HPDE6-E6E7 (cell line): ENCODE results near the gene RPS27L.
A peak's percentile ranks its signal among the peaks of the same experiment; 100 is the strongest.
"Not testable (repeated sequence)": the region's sequence is repeated elsewhere in the genome, so short reads cannot be mapped to it uniquely, and the experiment has no call there.

Experiments used
- DNase-seq: peaks from one replicate; pipeline ENCODE4 v3.0.0; 2011; ENCODE audit warnings: missing footprints; ENCODE audit errors: extremely low spot score

The RPS27L gene

GRCh38 chr15:63140936-63141335 is 16.3 kb downstream of the RPS27L start:
- DNase-seq: no peak

- no peak for DNase-seq
Measured at GRCh38 chr15:63136742-63137141, 20.5 kb downstream of the RPS27L start.

GRCh38 chr15:63135804-63136203 is 21.5 kb downstream of the RPS27L start:
- DNase-seq: peak; percentile 53

- DNase-seq: no peak
Measured at GRCh38 chr15:63135281-63135680, 22.0 kb downstream of the RPS27L start.

GRCh38 chr15:63134245-63134985 is 22.9 kb downstream of the RPS27L start:
- no peak for DNase-seq

- no peak for DNase-seq
Measured at GRCh38 chr15:63133786-63134185, 23.5 kb downstream of the RPS27L start.

- no peak for DNase-seq
Measured at GRCh38 chr15:63126726-63127125, 30.6 kb downstream of the RPS27L start.

- DNase-seq: no peak
Measured at GRCh38 chr15:63124506-63124905, 32.8 kb downstream of the RPS27L start.

GRCh38 chr15:63122002-63122875 is 35.0 kb downstream of the RPS27L start:
- peak; percentile 90 for DNase-seq

GRCh38 chr15:63121382-63122001 is 35.8 kb downstream of the RPS27L start, which contains the start of gene LACTB:
TSS of gene LACTB (plus strand) at chr15:63121861. CDS start at chr15:63121872, 11 bp downstream.
- peak; percentile 79 for DNase-seq

GRCh38 chr15:63118854-63119253 is 38.4 kb downstream of the RPS27L start:
- no peak for DNase-seq

GRCh38 chr15:63114465-63114864 is 42.8 kb downstream of the RPS27L start:
- no peak for DNase-seq

- DNase-seq: no peak
Measured at GRCh38 chr15:63112871-63113270, 44.4 kb downstream of the RPS27L start.

- no peak for DNase-seq
Measured at GRCh38 chr15:63111481-63111880, 45.8 kb downstream of the RPS27L start.

- no peak for DNase-seq
Measured at GRCh38 chr15:63110428-63111026, 46.8 kb downstream of the RPS27L start.

GRCh38 chr15:63109920-63110319 is 47.4 kb downstream of the RPS27L start:
- no peak for DNase-seq

GRCh38 chr15:63109498-63109897 is 47.8 kb downstream of the RPS27L start:
- no peak for DNase-seq

- no peak for DNase-seq
Measured at GRCh38 chr15:63107895-63108546, 49.3 kb downstream of the RPS27L start.

- DNase-seq: not testable (repeated sequence)
Measured at GRCh38 chr15:63105354-63105753, 51.9 kb downstream of the RPS27L start.

- no peak for DNase-seq
Measured at GRCh38 chr15:63104727-63105126, 52.5 kb downstream of the RPS27L start.

- no peak for DNase-seq
Measured at GRCh38 chr15:63103416-63103815, 53.9 kb downstream of the RPS27L start.
